ENCODE results near the gene SPCS1. TPM values are rescaled to one million over a fixed set of nuclear protein-coding genes. Genes with fewer than 3 reads are reported as not detected.

The SPCS1 gene
- total RNA-seq (10 to 100 TPM; 74.3 to 97.6 (median 82.2) TPM), polyA plus RNA-seq (100 to 1,000 TPM in 1 of 2 donors, 10 to 100 TPM in 1; 21.7 to 122 TPM)
- long read RNA-seq, donor 1, full-length matches to known transcripts = 65 of 74 reads
- long read RNA-seq, donor 1, partial matches to known transcripts = 2 of 74 reads
- long read RNA-seq, donor 1, other reads (novel, unspliced or antisense) = 7 of 74 reads
- long read RNA-seq, donor 2, full-length matches to known transcripts = 84 of 104 reads
- long read RNA-seq, donor 2, partial matches to known transcripts = 1 of 104 reads
- long read RNA-seq, donor 2, other reads (novel, unspliced or antisense) = 19 of 104 reads
- long read RNA-seq, donor 3, full-length matches to known transcripts = 69 of 81 reads
- long read RNA-seq, donor 3, partial matches to known transcripts = 3 of 81 reads
- long read RNA-seq, donor 3, other reads (novel, unspliced or antisense) = 9 of 81 reads

- peaks cover 8 to 41% (median 31%) of the 10 kb centered on the region in 9 donors for H3K4me1 ChIP-seq
- peaks cover 0 to 35% (median 23%) of the 10 kb centered on the region in 9 donors for H3K36me3 ChIP-seq
- TF ChIP-seq, protein P1, sequence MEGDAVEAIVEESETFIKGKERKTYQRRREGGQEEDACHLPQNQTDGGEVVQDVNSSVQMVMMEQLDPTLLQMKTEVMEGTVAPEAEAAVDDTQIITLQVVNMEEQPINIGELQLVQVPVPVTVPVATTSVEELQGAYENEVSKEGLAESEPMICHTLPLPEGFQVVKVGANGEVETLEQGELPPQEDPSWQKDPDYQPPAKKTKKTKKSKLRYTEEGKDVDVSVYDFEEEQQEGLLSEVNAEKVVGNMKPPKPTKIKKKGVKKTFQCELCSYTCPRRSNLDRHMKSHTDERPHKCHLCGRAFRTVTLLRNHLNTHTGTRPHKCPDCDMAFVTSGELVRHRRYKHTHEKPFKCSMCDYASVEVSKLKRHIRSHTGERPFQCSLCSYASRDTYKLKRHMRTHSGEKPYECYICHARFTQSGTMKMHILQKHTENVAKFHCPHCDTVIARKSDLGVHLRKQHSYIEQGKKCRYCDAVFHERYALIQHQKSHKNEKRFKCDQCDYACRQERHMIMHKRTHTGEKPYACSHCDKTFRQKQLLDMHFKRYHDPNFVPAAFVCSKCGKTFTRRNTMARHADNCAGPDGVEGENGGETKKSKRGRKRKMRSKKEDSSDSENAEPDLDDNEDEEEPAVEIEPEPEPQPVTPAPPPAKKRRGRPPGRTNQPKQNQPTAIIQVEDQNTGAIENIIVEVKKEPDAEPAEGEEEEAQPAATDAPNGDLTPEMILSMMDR (IDR thresholded peaks at IDR 0.05) = no peak
- peak; percentile 84 to 87 for DNase-seq
- peak; percentile 95 to 97 (median 96) for ATAC-seq
- H3K4me3 ChIP-seq = peak within 1 kb of the TSS; percentile 48 to 97 (median 86)
- H3K27ac ChIP-seq = peak within 1 kb of the TSS; percentile 60 to 97 (median 92)
- intact Hi-C loops (cut with DNase I) = no loop called here
- WGBS, 2 donors = 1% methylated on average over 73 to 94 of the region's 94 CpGs
- H3K27me3 ChIP-seq = no peaks in the 10 kb centered on the region
- no peaks in the 10 kb centered on the region for H3K9me3 ChIP-seq
Observed at GRCh38 chr3:52705688-52706686, at the start of gene SPCS1, which contains the start of gene GLT8D1. TSS of gene SPCS1 (plus strand) at chr3:52706106. CDS start at chr3:52706247, 141 bp downstream. TSS of gene GLT8D1 (minus strand) at chr3:52705791. CDS start at chr3:52700460, 5,331 bp downstream.

GRCh38 chr3:52660046-52660445 lies 45.9 kb upstream of the SPCS1 start:
- no peaks in the 10 kb centered on the region for H3K4me1 ChIP-seq
- no peak for DNase-seq
- no peak overlapping the region for H3K27ac ChIP-seq
- 54 to 84% methylated on average over 3 of the region's 3 CpGs for WGBS, 2 donors
- no peaks in the 10 kb centered on the region for H3K9me3 ChIP-seq
- intact Hi-C loops (cut with DNase I) = no loop called here
- H3K36me3 ChIP-seq = peaks cover 0 to 98% (median 78%) of the 10 kb centered on the region in 9 donors
- TF ChIP-seq, protein P1 (IDR thresholded peaks at IDR 0.05) = no peak
- ATAC-seq = no peak
- no peak overlapping the region for H3K4me3 ChIP-seq
- H3K27me3 ChIP-seq = no peaks in the 10 kb centered on the region

DNA sequence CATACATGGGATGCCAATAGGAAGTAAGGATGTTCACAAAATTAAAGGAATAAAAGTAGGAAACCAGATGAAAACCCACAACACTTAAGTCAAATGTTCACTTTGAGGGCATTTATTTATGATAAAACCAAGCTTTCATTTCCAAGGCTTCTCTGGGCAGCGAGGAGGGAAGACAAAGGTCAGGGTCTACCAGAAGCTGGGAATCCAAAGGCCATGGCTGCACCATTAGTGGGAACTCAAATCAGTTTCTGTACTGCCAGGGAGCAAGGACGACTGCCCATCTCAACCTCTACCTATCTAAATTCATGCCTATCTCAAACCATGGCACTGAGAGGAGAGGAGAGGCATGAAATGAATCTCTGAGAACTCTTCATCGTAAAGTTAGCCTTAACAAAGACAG lies 42.8 kb upstream of the SPCS1 start:
- Histone ChIP-seq H3K27ac (no peak overlapping the region), H3K4me1 (no peaks in the 10 kb centered on the region), H3K9me3 (no peaks in the 10 kb centered on the region), H3K4me3 (no peak overlapping the region), H3K36me3 (peaks cover 0 to 98% (median 51%) of the 10 kb centered on the region in 9 donors), H3K27me3 (no peaks in the 10 kb centered on the region)
- no peak for DNase-seq
- intact Hi-C loops (cut with DNase I) = no loop called here
- no peak for ATAC-seq
- 89 to 95% methylated on average over 3 of the region's 3 CpGs for WGBS, 2 donors
- TF ChIP-seq, protein P1 (IDR thresholded peaks at IDR 0.05) = no peak

All from heart right ventricle (tissue), 16 donors.